Activated CD4-positive, alpha-beta T cell treated with anti-CD3 and anti-CD28 coated beads for 48 hours (primary cell): ENCODE results near the gene ABCC1.
A peak's percentile ranks its signal among the peaks of the same experiment; 100 is the strongest.

ENCODE experiments used
- DNase-seq: peaks from one replicate; pipeline ENCODE4 v3.0.0-alpha.2; 2020

ABCC1 gene

GRCh38 chr16:16025214-16025968, 76.0 kb downstream of the ABCC1 start:
- peak; percentile 67 for DNase-seq

GRCh38 chr16:16027728-16028310, 78.4 kb downstream of the ABCC1 start:
- DNase-seq: no peak

GRCh38 chr16:16028311-16028999, 79.0 kb downstream of the ABCC1 start:
- DNase-seq: no peak

- DNase-seq: no peak
These were observed 80.1 kb downstream of the ABCC1 start for GRCh38 chr16:16029431-16030011.

- no peak for DNase-seq
These were observed 81.0 kb downstream of the ABCC1 start for GRCh38 chr16:16030449-16030848.

- DNase-seq: no peak
These were observed 82.0 kb downstream of the ABCC1 start for GRCh38 chr16:16031401-16031800.

GRCh38 chr16:16032271-16032979, 83.0 kb downstream of the ABCC1 start:
- no peak for DNase-seq

GRCh38 chr16:16033208-16033717, 83.8 kb downstream of the ABCC1 start:
- no peak for DNase-seq

GRCh38 chr16:16036359-16036792, 87.0 kb downstream of the ABCC1 start:
- DNase-seq: no peak

- DNase-seq: no peak
These were observed 88.1 kb downstream of the ABCC1 start for GRCh38 chr16:16037521-16037920.

GRCh38 chr16:16037970-16038369, 88.6 kb downstream of the ABCC1 start:
- DNase-seq: no peak

- DNase-seq: no peak
These were observed 89.5 kb downstream of the ABCC1 start for GRCh38 chr16:16038950-16039349.

GRCh38 chr16:16041196-16041892, 91.9 kb downstream of the ABCC1 start:
- DNase-seq: no peak

- no peak for DNase-seq
These were observed 92.7 kb downstream of the ABCC1 start for GRCh38 chr16:16042076-16042475.

- no peak for DNase-seq
These were observed 95.9 kb downstream of the ABCC1 start for GRCh38 chr16:16045296-16045695.

- DNase-seq: no peak
These were observed 96.5 kb downstream of the ABCC1 start for GRCh38 chr16:16045879-16046278.

- no peak for DNase-seq
These were observed 98.3 kb downstream of the ABCC1 start for GRCh38 chr16:16047761-16048160.

- no peak for DNase-seq
These were observed 99.6 kb downstream of the ABCC1 start for GRCh38 chr16:16048904-16049582.

- DNase-seq: no peak
These were observed 100.7 kb downstream of the ABCC1 start for GRCh38 chr16:16050106-16050505.

GRCh38 chr16:16051132-16051531, 101.7 kb downstream of the ABCC1 start:
- no peak for DNase-seq

GRCh38 chr16:16052916-16053315, 103.5 kb downstream of the ABCC1 start:
- DNase-seq: no peak

- no peak for DNase-seq
These were observed 107.7 kb downstream of the ABCC1 start for GRCh38 chr16:16057102-16057501.
